ENCODE data around the gene IMPA2. TPM values are rescaled to one million over a fixed set of nuclear protein-coding genes. Genes with fewer than 3 reads are reported as not detected.

Gene IMPA2
- total and polyA plus RNA-seq, 2 of the 13 experiments (the other 11 are each of a cell fraction or from before 2014, with no cell fraction given): 37.8 to 71.8 TPM

DNA sequence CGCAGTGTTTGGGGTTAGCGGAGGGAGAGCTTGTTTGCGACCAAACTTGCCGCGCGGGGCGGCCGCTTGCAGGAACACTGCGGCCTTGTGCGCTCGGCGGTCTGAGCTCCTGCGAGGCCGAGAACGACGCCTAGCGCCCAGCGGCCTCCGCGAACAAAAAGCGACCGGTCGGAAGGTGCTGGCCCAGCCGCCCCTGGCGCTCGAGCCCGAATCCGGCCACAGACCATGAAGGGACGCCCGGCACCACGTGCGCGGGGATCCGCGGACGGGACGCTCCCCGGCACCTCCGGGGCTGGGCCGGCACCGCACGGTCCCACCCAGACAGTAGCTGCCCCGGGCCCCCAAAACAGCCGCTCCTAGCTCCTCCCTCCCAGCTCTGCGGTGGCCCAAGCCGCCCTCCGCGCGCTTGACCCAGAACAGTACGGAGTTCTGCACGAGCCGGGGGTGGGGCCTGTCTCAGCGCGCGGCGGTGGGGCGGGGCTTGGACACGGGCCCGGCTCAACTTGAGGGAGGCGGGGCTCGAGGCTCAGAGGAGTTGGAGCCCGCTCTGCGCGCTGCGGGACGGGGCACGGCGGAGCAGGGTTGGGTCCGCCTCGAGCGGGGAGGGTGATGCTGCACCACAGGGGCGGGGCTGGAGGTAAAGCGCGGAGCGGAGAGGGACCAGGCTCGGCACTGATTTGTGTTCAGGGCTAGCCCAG lies 664 bp upstream of the IMPA2 start (continued):
- TF ChIP-seq RFXANK (CRISPR knock-in tag; IDR thresholded peaks at IDR 0.05) (no peak; the same call in 1 of the 2 replicates), ZNF138 (CRISPR knock-in tag; IDR thresholded peaks at IDR 0.05; ENCODE audit: low read depth) (no peak), TARDBP (CRISPR knock-in tag; IDR thresholded peaks at IDR 0.05) (0 out of 2 replicates have a peak, but pooled peaks have one; percentile 66), POLR2AphosphoS5 (IDR thresholded peaks at IDR 0.05; ENCODE audit: low read depth, low read length) (peak; percentile 69; the same call in 1 of the 2 replicates), ZNF839 (CRISPR knock-in tag; IDR thresholded peaks at IDR 0.05; ENCODE audit: borderline replicate concordance) (peak; percentile 68; the same call in 1 of the 2 replicates), SMC3 (IDR thresholded peaks at IDR 0.05; ENCODE audit: low read length) (no peak), ZNF224 (CRISPR knock-in tag; IDR thresholded peaks at IDR 0.05) (0 out of 2 replicates have a peak, but pooled peaks have one; percentile 3), TCF7 (IDR thresholded peaks at IDR 0.05; ENCODE audit: low read depth) (no peak), KDM3A (CRISPR knock-in tag; IDR thresholded peaks at IDR 0.05; ENCODE audit: low read depth) (peak; percentile 55; the same call in 1 of the 2 replicates), MYC (CRISPR knock-in tag; IDR thresholded peaks at IDR 0.05; ENCODE audit: borderline replicate concordance) (peak; percentile 94), NR2C2 (CRISPR knock-in tag; IDR thresholded peaks at IDR 0.05; ENCODE audit: borderline replicate concordance) (peak; percentile 67), SPEN (CRISPR knock-in tag; IDR thresholded peaks at IDR 0.05; ENCODE audit: low read depth) (peak; percentile 68), ZNF674 (CRISPR knock-in tag; IDR thresholded peaks at IDR 0.05; ENCODE audit: low read depth) (no peak), ZNF180 (CRISPR knock-in tag; IDR thresholded peaks at IDR 0.05; ENCODE audit: borderline replicate concordance, low read depth) (0 out of 2 replicates have a peak, but pooled peaks have one; percentile 20), ZFP62 (CRISPR knock-in tag; IDR thresholded peaks at IDR 0.05) (peak; percentile 17; the same call in 1 of the 2 replicates)
- TF ChIP-seq, protein P1, sequence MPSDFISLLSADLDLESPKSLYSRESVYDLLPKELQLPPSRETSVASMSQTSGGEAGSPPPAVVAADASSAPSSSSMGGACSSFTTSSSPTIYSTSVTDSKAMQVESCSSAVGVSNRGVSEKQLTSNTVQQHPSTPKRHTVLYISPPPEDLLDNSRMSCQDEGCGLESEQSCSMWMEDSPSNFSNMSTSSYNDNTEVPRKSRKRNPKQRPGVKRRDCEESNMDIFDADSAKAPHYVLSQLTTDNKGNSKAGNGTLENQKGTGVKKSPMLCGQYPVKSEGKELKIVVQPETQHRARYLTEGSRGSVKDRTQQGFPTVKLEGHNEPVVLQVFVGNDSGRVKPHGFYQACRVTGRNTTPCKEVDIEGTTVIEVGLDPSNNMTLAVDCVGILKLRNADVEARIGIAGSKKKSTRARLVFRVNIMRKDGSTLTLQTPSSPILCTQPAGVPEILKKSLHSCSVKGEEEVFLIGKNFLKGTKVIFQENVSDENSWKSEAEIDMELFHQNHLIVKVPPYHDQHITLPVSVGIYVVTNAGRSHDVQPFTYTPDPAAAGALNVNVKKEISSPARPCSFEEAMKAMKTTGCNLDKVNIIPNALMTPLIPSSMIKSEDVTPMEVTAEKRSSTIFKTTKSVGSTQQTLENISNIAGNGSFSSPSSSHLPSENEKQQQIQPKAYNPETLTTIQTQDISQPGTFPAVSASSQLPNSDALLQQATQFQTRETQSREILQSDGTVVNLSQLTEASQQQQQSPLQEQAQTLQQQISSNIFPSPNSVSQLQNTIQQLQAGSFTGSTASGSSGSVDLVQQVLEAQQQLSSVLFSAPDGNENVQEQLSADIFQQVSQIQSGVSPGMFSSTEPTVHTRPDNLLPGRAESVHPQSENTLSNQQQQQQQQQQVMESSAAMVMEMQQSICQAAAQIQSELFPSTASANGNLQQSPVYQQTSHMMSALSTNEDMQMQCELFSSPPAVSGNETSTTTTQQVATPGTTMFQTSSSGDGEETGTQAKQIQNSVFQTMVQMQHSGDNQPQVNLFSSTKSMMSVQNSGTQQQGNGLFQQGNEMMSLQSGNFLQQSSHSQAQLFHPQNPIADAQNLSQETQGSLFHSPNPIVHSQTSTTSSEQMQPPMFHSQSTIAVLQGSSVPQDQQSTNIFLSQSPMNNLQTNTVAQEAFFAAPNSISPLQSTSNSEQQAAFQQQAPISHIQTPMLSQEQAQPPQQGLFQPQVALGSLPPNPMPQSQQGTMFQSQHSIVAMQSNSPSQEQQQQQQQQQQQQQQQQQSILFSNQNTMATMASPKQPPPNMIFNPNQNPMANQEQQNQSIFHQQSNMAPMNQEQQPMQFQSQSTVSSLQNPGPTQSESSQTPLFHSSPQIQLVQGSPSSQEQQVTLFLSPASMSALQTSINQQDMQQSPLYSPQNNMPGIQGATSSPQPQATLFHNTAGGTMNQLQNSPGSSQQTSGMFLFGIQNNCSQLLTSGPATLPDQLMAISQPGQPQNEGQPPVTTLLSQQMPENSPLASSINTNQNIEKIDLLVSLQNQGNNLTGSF (CRISPR knock-in tag; IDR thresholded peaks at IDR 0.05): peak; percentile 78; the same call in 1 of the 2 replicates
- TF ChIP-seq, protein P2, sequence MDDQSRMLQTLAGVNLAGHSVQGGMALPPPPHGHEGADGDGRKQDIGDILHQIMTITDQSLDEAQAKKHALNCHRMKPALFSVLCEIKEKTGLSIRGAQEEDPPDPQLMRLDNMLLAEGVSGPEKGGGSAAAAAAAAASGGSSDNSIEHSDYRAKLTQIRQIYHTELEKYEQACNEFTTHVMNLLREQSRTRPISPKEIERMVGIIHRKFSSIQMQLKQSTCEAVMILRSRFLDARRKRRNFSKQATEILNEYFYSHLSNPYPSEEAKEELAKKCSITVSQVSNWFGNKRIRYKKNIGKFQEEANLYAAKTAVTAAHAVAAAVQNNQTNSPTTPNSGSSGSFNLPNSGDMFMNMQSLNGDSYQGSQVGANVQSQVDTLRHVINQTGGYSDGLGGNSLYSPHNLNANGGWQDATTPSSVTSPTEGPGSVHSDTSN (CRISPR knock-in tag; IDR thresholded peaks at IDR 0.05; ENCODE audit: borderline replicate concordance): no peak; the same call in none of the 2 replicates
- TF ChIP-seq, protein P3, sequence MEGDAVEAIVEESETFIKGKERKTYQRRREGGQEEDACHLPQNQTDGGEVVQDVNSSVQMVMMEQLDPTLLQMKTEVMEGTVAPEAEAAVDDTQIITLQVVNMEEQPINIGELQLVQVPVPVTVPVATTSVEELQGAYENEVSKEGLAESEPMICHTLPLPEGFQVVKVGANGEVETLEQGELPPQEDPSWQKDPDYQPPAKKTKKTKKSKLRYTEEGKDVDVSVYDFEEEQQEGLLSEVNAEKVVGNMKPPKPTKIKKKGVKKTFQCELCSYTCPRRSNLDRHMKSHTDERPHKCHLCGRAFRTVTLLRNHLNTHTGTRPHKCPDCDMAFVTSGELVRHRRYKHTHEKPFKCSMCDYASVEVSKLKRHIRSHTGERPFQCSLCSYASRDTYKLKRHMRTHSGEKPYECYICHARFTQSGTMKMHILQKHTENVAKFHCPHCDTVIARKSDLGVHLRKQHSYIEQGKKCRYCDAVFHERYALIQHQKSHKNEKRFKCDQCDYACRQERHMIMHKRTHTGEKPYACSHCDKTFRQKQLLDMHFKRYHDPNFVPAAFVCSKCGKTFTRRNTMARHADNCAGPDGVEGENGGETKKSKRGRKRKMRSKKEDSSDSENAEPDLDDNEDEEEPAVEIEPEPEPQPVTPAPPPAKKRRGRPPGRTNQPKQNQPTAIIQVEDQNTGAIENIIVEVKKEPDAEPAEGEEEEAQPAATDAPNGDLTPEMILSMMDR (CRISPR knock-in tag; IDR thresholded peaks at IDR 0.05): 0 out of 2 replicates have a peak, but pooled peaks have one; percentile 19
- TF ChIP-seq, protein P4, sequence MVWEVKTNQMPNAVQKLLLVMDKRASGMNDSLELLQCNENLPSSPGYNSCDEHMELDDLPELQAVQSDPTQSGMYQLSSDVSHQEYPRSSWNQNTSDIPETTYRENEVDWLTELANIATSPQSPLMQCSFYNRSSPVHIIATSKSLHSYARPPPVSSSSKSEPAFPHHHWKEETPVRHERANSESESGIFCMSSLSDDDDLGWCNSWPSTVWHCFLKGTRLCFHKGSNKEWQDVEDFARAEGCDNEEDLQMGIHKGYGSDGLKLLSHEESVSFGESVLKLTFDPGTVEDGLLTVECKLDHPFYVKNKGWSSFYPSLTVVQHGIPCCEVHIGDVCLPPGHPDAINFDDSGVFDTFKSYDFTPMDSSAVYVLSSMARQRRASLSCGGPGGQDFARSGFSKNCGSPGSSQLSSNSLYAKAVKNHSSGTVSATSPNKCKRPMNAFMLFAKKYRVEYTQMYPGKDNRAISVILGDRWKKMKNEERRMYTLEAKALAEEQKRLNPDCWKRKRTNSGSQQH (CRISPR knock-in tag; IDR thresholded peaks at IDR 0.05; ENCODE audit: low read depth): no peak

Data from HepG2 (cell line).